Endothelial cell of umbilical vein (primary cell): Measurements from ENCODE around the gene CCDC107.

Experiments
- POLR2A ChIP-seq: IDR thresholded peaks from 2 replicates; pipeline ENCODE4 v1.6.1; 2012; ENCODE audit warnings: low read depth, mild to moderate bottlenecking, control low read depth, low read length
- TF ChIP-seq, protein P1 (sequence below): IDR thresholded peaks from 2 replicates; pipeline ENCODE4 v1.6.1; 2011; ENCODE audit not compliant: insufficient read depth, insufficient read length
- TF ChIP-seq, protein P2 (sequence below), 2 donors: IDR thresholded peaks; 1 replicate in 1 of 2; 2 replicates in 1 of 2; pipeline ENCODE4 v1.5.1; 2011; ENCODE audit warnings: low read length in 2 of 2, mild to moderate bottlenecking in 2 of 2, moderate library complexity in 2 of 2, control low read depth in 1 of 2, inconsistent platforms in 1 of 2, low read depth in 1 of 2; ENCODE audit not compliant: insufficient read depth in 1 of 2; ENCODE audit errors: extremely low read depth in 1 of 2

DNA sequence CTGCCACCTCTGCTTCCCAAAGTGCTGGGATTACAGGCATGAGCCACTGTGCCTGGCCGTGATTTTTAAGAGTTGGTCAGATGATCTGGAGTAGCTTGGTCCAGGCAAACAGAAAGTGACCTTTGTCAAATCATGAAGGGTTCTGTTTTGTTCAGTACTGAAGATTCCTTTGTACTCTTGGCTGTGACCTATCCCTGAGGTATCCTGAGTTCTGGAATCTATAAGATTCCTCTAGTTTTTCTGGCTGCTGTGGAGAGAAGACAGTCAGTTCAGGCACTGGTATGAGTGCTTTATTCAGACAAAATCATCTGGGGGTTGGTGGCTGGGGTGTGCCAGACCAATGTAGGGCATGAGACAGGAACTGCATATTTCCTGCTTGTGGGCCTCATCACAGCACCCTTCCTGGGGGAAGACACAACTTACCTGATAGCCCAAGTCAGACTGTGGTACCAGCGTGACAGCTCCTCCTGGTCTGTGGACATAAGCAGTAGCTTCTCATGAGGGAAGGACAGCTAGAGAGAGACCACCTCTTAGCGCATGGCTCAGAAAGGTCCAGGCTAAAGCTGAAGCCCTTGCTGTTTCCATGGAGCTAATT is 3.8 kb downstream of the CCDC107 start:
- no peak for TF ChIP-seq POLR2A
- TF ChIP-seq, protein P1, sequence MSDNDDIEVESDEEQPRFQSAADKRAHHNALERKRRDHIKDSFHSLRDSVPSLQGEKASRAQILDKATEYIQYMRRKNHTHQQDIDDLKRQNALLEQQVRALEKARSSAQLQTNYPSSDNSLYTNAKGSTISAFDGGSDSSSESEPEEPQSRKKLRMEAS, result no peak
- TF ChIP-seq, protein P2, sequence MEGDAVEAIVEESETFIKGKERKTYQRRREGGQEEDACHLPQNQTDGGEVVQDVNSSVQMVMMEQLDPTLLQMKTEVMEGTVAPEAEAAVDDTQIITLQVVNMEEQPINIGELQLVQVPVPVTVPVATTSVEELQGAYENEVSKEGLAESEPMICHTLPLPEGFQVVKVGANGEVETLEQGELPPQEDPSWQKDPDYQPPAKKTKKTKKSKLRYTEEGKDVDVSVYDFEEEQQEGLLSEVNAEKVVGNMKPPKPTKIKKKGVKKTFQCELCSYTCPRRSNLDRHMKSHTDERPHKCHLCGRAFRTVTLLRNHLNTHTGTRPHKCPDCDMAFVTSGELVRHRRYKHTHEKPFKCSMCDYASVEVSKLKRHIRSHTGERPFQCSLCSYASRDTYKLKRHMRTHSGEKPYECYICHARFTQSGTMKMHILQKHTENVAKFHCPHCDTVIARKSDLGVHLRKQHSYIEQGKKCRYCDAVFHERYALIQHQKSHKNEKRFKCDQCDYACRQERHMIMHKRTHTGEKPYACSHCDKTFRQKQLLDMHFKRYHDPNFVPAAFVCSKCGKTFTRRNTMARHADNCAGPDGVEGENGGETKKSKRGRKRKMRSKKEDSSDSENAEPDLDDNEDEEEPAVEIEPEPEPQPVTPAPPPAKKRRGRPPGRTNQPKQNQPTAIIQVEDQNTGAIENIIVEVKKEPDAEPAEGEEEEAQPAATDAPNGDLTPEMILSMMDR (IDR thresholded peaks at IDR 0.05; ENCODE audit: extremely low read depth in 1 of 2, insufficient read depth in 1 of 2, low read depth in 1 of 2, low read length in 2 of 2), result no peak
